Natural killer cell (primary cell): ENCODE results near the gene RBFOX1. TPM values are rescaled to one million over a fixed set of nuclear protein-coding genes. Genes with fewer than 3 reads are reported as not detected.

ENCODE experiments used
- ATAC-seq, 3 donors: fragments of 150-1000 bp in 2 of 3; fragments of 200-7000 bp in 1 of 3; cut with Tn5 transposase; 1 replicate in 1 of 3; 2 replicates in 2 of 3; pipeline ENCODE4 v1.10.0; 2021; ENCODE audit warnings: mild to moderate bottlenecking in 2 of 3, moderate library complexity in 2 of 3
- DNase-seq, 2 donors: peaks; one replicate each; pipeline versions ENCODE4 v3.0.0 to v3.0.0-alpha.2; 2013 to 2021; ENCODE audit warnings: mixed read lengths in 1 of 2
- H3K27ac ChIP-seq: one replicate; pipeline ENCODE4 v1.5.1; 2013; ENCODE audit warnings: mild to moderate bottlenecking, low read length
- H3K27me3 ChIP-seq: one replicate; pipeline ENCODE4 v1.6.1; 2013; ENCODE audit warnings: low read length; ENCODE audit not compliant: control insufficient read depth, insufficient read depth
- H3K36me3 ChIP-seq: one replicate; pipeline ENCODE4 v1.6.1; 2013; ENCODE audit warnings: low read length; ENCODE audit not compliant: control insufficient read depth, insufficient read depth
- H3K4me1 ChIP-seq: one replicate; pipeline ENCODE4 v1.6.1; 2013; ENCODE audit warnings: low read length; ENCODE audit not compliant: control insufficient read depth, insufficient read depth
- H3K4me3 ChIP-seq: one replicate; pipeline ENCODE4 v1.5.1; 2013; ENCODE audit warnings: low read length
- H3K9me3 ChIP-seq: one replicate; pipeline ENCODE4 v1.6.1; 2013; ENCODE audit warnings: low read length; ENCODE audit not compliant: control insufficient read depth, insufficient read depth
- H3K27ac Mint-ChIP-seq, 2 donors: one replicate each; pipeline ENCODE4 v1.8.0; 2022; ENCODE audit warnings: mild to moderate bottlenecking in 2 of 2, mixed read lengths in 2 of 2, moderate library complexity in 1 of 2
- H3K27me3 Mint-ChIP-seq, 2 donors: one replicate each; pipeline ENCODE4 v1.8.0; 2022; ENCODE audit warnings: low read depth in 2 of 2, mixed read lengths in 2 of 2
- H3K36me3 Mint-ChIP-seq: one replicate; pipeline ENCODE4 v1.8.0; 2022; ENCODE audit warnings: mixed read lengths
- H3K4me1 Mint-ChIP-seq, 2 donors: one replicate each; pipeline ENCODE4 v1.8.0; 2022; ENCODE audit warnings: mixed read lengths in 2 of 2
- H3K4me3 Mint-ChIP-seq: one replicate; pipeline ENCODE4 v1.8.0; 2022; ENCODE audit warnings: mild to moderate bottlenecking, moderate library complexity, mixed read lengths
- H3K9me3 Mint-ChIP-seq, 2 donors: one replicate each; pipeline ENCODE4 v1.8.0; 2022; ENCODE audit warnings: mixed read lengths in 2 of 2
- WGBS: methylation state at CpG from one replicate; pipeline ENCODE4 v1.1.7; 2013; ENCODE audit warnings: missing lambda C conversion rate; ENCODE audit not compliant: insufficient coverage; 5-methylcytosine and 5-hydroxymethylcytosine counted together
- intact Hi-C: fragments of 100-400 bp; cut with micrococcal nuclease; formaldehyde crosslinking; loops from one replicate; pipeline ENCODE4 v1.14.2; 2022
- total RNA-seq, 4 donors: library from RNA; stranded (reverse); fragments of 120-200 nt in 1 of 4; gene quantifications; one replicate each; pipeline versions ENCODE4 v1.2.3 to v1.2.4, GENCODE V29; 2013 to 2022
- TF ChIP-seq, protein P1 (sequence below): fragments of 200-600 bp; IDR thresholded peaks from one replicate; pipeline ENCODE4 v1.8.0; 2022; ENCODE audit warnings: antibody characterized with exemption

The RBFOX1 gene
- total RNA-seq, 3 donors from 2014 or later (not counting 1 experiment from before 2014, with no cell fraction given): not detected

DNA sequence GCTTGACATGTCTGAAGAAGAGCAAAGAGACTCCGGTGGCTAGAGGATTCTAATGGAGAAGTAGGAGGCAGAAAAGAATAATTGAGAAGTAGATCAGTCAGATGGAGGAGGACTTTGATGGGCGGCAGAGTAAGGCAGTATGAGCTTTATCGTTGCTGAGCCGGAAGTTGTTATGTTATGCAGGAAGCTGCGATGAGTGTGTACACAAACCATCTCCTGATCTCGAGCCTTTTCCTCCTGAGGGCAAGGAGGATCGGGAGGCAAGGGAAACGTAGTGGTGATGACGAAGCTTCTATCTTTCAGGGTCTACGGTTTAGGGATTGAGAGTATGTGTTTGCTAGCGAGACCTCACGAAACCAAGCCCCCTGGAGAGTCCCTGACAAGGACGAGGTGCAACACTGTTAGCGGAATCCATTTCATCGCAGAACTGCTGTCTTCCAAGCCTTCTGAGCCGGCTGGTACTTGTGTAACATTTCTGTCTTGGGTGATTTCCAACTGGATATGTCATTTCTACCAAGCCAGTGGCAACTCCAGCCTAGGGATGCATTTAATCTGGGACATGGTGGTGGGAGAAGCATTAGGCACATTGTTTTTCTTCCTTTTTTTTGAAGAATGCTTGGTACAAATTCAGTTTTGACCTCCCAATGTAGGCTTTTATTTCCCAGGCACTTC is 45.5 kb downstream of the RBFOX1 start:
- no peak overlapping the region for H3K4me3 Mint-ChIP-seq

DNA sequence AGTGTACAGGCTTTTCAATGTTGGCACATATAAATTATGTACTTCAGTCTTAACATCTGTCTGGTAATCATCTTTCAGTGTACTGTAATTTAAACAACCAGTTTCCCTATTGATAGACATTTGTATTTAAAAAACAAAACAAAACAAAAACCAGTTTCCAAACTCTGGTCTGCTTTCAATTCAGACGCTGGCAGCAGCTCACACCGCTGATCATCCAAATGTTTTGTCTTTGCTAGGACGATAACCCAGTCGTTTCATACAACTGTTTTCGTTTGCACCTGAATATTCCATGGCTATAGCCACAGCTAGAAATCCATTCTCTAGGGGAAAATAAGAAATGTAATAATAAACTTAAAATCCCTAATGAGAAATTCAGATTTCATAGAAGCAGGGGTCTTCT is 47.8 kb downstream of the RBFOX1 start:
- intact Hi-C loops: loop anchor here (10.0 kb wide), 1 partner anchor 64 kb away; no protein-coding TSS in a partner anchor
- Mint-ChIP-seq H3K27ac (no peak overlapping the region), H3K9me3 (peaks cover 8 to 9% of the 10 kb centered on the region in 2 donors), H3K27me3 (no peaks in the 10 kb centered on the region), H3K36me3 (no peaks in the 10 kb centered on the region), H3K4me3 (no peak overlapping the region), H3K4me1 (no peaks in the 10 kb centered on the region)
- H3K4me1 ChIP-seq: no peaks in the 10 kb centered on the region
- TF ChIP-seq, protein P1, sequence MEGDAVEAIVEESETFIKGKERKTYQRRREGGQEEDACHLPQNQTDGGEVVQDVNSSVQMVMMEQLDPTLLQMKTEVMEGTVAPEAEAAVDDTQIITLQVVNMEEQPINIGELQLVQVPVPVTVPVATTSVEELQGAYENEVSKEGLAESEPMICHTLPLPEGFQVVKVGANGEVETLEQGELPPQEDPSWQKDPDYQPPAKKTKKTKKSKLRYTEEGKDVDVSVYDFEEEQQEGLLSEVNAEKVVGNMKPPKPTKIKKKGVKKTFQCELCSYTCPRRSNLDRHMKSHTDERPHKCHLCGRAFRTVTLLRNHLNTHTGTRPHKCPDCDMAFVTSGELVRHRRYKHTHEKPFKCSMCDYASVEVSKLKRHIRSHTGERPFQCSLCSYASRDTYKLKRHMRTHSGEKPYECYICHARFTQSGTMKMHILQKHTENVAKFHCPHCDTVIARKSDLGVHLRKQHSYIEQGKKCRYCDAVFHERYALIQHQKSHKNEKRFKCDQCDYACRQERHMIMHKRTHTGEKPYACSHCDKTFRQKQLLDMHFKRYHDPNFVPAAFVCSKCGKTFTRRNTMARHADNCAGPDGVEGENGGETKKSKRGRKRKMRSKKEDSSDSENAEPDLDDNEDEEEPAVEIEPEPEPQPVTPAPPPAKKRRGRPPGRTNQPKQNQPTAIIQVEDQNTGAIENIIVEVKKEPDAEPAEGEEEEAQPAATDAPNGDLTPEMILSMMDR: no peak
- no peaks in the 10 kb centered on the region for H3K9me3 ChIP-seq
- ATAC-seq (no peak), DNase-seq (no peak)
- H3K27ac ChIP-seq: no peak overlapping the region
- H3K36me3 ChIP-seq: no peaks in the 10 kb centered on the region
- WGBS: 92% methylated on average over 5 of the region's 5 CpGs
- no peak overlapping the region for H3K4me3 ChIP-seq
- H3K27me3 ChIP-seq: no peaks in the 10 kb centered on the region

More for the DNA sequence above, 45.5 kb downstream of the RBFOX1 start:
- no peaks in the 10 kb centered on the region for H3K9me3 ChIP-seq
- H3K27me3 ChIP-seq: no peaks in the 10 kb centered on the region
- no peak overlapping the region for H3K27ac ChIP-seq
- H3K36me3 ChIP-seq: no peaks in the 10 kb centered on the region
- intact Hi-C loops: no loop called here
- TF ChIP-seq, protein P1: no peak
- Mint-ChIP-seq H3K9me3 (peaks cover 5% of the 10 kb centered on the region in 2 donors), H3K4me1 (no peaks in the 10 kb centered on the region), H3K27ac (no peak overlapping the region), H3K27me3 (no peaks in the 10 kb centered on the region), H3K36me3 (no peaks in the 10 kb centered on the region)
- no peak overlapping the region for H3K4me3 ChIP-seq
- 77% methylated on average over 16 of the region's 16 CpGs for WGBS
- ATAC-seq (no peak), DNase-seq (no peak)
- H3K4me1 ChIP-seq: no peaks in the 10 kb centered on the region

DNA sequence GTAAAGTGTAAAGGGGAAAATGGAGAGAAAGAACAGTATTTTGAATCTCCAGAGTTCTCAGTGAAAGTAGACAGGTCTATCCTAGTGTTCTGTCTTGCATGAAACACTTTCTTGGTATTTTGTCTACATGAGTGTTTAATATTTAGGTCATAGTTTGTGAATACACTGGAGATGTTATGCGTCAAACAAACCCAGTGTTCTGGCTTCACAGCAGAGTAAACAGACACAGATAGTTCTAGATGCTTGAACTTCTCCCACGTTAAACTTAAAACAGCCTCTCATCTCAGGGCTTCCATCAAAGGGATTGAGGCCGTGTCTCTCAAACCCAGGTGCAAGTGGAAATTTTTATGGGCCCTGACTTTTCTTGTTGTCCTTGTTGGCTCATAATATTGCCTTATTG is 48.3 kb downstream of the RBFOX1 start:
- Histone ChIP-seq H3K4me1 (no peaks in the 10 kb centered on the region), H3K36me3 (no peaks in the 10 kb centered on the region), H3K9me3 (no peaks in the 10 kb centered on the region), H3K4me3 (no peak overlapping the region), H3K27ac (no peak overlapping the region), H3K27me3 (no peaks in the 10 kb centered on the region)
- TF ChIP-seq, protein P1: no peak
- no peak for ATAC-seq
- Mint-ChIP-seq H3K9me3 (peaks cover 8 to 9% of the 10 kb centered on the region in 2 donors), H3K4me1 (no peaks in the 10 kb centered on the region), H3K27ac (no peak overlapping the region), H3K27me3 (no peaks in the 10 kb centered on the region), H3K36me3 (no peaks in the 10 kb centered on the region), H3K4me3 (no peak overlapping the region)
- DNase-seq: no peak
- 81% methylated on average over 3 of the region's 3 CpGs for WGBS
- intact Hi-C loops: loop anchor here (10.0 kb wide), 1 partner anchor 64 kb away; no protein-coding TSS in a partner anchor

DNA sequence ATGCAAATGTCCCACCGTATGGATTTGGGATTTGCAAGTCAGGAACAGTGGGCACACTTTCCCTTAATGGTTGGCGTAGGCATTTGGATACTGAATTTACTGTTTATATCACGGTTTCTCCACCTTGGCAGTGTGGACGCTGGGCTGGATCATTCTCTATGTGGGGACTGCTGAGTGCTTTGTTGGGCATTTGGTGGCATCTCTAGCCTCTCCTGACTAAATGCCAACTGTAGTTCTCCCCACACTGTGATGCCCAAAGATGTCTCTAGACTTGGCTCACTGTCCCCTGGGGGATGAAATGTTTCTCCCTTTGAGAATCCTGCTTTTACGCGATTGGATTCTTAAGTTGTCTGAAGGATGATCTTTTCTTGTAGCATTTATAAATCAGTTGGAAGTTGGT is 49.0 kb downstream of the RBFOX1 start:
- 89% methylated on average over 5 of the region's 6 CpGs for WGBS
- H3K4me1 ChIP-seq: no peaks in the 10 kb centered on the region

More for the DNA sequence above, 49.0 kb downstream of the RBFOX1 start:
- H3K36me3 ChIP-seq: no peaks in the 10 kb centered on the region
- TF ChIP-seq, protein P1: no peak
- no peak overlapping the region for H3K27ac Mint-ChIP-seq
- H3K9me3 Mint-ChIP-seq: peaks cover 9 to 11% of the 10 kb centered on the region in 2 donors
- no peaks in the 10 kb centered on the region for H3K4me1 Mint-ChIP-seq
- H3K36me3 Mint-ChIP-seq: no peaks in the 10 kb centered on the region
- H3K4me3 ChIP-seq: no peak overlapping the region
- no peak overlapping the region for H3K27ac ChIP-seq
- H3K27me3 ChIP-seq: no peaks in the 10 kb centered on the region
- H3K9me3 ChIP-seq: no peaks in the 10 kb centered on the region
- no peak for ATAC-seq
- no peaks in the 10 kb centered on the region for H3K27me3 Mint-ChIP-seq
- intact Hi-C loops: loop anchor here (10.0 kb wide), 1 partner anchor 63 kb away; no protein-coding TSS in a partner anchor
- no peak overlapping the region for H3K4me3 Mint-ChIP-seq
- DNase-seq: no peak
